Fibroblast of mammary gland (primary cell): ENCODE results near the gene CLSTN2.

ENCODE experiments used
- DNase-seq: peaks from one replicate; pipeline ENCODE4 v3.0.0-alpha.2; 2010; ENCODE audit warnings: low read depth
- H3K4me3 ChIP-seq: 2 replicates; pipeline ENCODE4 v1.5.1; 2011; ENCODE audit warnings: low read depth, mild to moderate bottlenecking, low read length, moderate library complexity; ENCODE audit not compliant: control insufficient read depth
- TF ChIP-seq, protein P1 (sequence below): conservative IDR thresholded peaks from 2 replicates; pipeline ENCODE4 v1.5.1; 2011; ENCODE audit warnings: low read depth, low read length, inconsistent platforms; ENCODE audit not compliant: control insufficient read depth, insufficient read depth

Gene CLSTN2

DNA sequence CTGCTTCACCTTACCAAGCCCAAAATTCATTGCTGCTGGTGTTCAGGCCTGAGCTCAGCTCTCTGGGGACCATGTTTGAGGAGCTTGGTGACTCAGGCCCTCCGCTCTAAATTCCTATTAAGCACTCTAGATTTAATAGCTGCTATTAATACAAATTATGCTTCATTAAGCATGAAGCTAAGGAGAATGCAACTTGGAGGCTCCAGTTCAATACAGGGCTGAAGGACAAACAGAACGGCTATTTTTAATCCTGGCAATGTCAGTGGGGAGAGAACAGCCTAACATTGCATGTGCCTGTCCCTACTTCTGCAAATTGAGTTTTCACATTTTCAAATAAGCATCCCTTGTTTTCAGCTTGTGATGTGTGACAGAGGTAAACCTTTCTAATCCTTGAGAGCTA is 662.8 kb downstream of the CLSTN2 start:
- TF ChIP-seq, protein P1, sequence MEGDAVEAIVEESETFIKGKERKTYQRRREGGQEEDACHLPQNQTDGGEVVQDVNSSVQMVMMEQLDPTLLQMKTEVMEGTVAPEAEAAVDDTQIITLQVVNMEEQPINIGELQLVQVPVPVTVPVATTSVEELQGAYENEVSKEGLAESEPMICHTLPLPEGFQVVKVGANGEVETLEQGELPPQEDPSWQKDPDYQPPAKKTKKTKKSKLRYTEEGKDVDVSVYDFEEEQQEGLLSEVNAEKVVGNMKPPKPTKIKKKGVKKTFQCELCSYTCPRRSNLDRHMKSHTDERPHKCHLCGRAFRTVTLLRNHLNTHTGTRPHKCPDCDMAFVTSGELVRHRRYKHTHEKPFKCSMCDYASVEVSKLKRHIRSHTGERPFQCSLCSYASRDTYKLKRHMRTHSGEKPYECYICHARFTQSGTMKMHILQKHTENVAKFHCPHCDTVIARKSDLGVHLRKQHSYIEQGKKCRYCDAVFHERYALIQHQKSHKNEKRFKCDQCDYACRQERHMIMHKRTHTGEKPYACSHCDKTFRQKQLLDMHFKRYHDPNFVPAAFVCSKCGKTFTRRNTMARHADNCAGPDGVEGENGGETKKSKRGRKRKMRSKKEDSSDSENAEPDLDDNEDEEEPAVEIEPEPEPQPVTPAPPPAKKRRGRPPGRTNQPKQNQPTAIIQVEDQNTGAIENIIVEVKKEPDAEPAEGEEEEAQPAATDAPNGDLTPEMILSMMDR, result no peak
- peak; percentile 32 for DNase-seq
- no peak overlapping the region for H3K4me3 ChIP-seq

DNA sequence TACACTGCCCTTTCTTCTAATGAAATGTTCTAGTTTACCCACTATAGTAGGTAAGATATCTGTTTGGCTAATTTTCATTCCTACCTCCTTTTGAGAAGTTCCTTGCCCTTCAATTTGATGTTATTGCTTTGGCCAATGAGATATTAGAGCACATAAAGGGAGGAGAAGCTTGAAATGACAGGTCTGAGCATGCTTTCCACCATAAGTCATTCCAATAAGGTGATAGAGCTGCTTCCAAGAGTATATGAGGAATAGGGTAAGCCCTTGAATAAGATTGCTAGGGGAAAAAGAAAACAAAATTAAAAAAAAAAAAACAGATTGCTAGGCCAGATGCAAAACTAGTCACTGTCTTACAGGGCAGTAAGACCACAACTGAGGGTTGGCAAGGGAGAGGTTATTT is 664.0 kb downstream of the CLSTN2 start:
- H3K4me3 ChIP-seq, result no peak overlapping the region
- TF ChIP-seq, protein P1, result no peak
- DNase-seq, result no peak

DNA sequence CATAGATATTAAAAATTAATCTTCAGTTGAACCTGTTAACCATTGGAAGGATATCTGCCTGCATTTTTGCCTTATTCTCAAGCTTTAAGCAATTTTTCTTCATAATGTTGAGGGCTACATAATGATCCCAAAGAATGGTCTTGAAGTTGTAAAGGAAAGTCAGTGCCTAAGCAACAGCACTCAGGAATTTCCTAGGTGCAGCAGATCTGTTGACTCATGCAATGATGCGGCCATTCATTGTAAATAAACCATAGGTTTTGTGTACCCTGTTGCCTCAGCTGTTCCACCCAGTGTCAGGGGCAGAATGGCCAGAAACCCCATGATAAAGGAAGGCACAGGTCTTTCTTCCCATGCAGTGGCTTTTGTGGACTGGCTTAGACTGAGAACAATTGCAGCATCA is 664.5 kb downstream of the CLSTN2 start:
- TF ChIP-seq, protein P1, result no peak
- DNase-seq, result no peak
- no peak overlapping the region for H3K4me3 ChIP-seq

DNA sequence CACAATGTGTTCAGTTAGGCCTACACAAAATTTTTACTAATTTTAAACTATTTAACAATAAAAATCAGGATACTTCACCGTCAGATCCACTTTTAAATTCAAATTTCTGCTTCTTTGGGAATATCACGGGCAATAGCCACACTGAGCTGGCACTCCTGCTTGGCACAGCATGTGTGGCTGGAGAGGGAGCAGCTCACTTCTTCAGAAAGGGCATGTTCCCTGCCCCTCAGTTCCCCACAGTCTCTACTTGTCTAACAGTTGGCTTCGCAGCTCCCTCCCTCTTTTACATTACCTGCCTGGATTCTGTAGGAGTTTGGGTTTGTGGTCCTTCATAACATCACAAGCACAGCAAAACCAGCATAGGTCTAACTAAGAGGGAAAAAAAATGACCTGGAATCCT is 666.9 kb downstream of the CLSTN2 start:
- TF ChIP-seq, protein P1, result no peak
- DNase-seq, result no peak
- H3K4me3 ChIP-seq, result no peak overlapping the region

DNA sequence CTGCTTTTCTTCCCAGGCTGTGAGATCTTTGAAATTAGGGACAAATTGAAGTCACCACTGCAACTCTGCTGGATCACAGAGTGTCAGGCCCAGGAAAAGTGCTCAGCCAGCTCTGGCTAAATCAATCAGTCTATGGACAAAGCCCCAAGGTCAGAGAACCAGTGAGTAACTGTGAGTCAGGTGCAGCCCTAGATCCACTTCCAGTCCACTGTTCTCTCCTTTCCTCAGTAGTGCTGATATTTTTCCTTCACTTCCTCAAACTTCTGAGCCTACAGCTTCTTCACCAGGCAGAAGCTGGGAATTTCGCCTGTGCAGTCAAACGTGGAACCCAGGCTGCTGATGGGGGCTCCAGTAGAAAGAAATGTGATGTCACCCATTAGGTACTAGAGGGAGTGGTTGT is 667.8 kb downstream of the CLSTN2 start:
- no peak overlapping the region for H3K4me3 ChIP-seq
- peak; percentile 19 for DNase-seq
- TF ChIP-seq, protein P1, result no peak

DNA sequence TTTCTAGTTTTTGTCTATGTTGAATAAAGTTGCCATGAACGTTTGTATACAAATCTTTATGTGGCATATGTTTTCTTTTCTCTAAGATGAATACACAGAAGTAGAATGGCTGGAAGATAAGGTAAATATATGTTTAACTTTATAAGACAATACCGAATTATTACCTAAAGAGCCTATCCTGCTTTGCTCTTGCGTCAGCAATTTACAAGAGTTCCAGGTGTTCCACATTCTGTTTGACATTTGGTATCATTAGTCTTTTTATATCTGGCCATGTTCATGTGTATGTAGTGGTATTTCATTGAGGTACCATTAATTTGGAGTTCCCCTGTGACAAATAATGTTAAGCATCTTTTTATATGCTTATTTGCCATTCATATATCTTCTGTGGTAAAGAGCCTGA is 668.8 kb downstream of the CLSTN2 start:
- DNase-seq, result no peak
- TF ChIP-seq, protein P1, result no peak
- no peak overlapping the region for H3K4me3 ChIP-seq

DNA sequence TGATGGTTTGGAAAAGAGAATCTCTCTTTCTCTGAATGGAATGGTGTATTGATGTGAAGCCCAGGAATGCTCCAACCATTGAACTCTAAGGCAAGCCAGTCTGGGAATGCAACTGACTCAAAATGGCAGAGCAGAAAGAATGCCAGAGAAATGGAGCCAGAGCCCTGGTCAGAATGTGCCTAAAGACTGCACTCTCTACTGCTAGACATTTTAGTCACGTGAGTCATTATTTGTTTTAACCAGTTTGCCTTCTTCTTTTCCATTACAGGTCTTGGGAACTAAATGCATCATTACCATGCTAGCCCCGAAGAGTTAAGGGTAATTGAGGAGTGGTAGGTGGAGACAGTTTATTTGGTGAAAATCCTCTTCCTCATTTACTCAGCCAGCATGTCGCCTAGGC is 675.6 kb downstream of the CLSTN2 start:
- no peak for DNase-seq
- TF ChIP-seq, protein P1, result no peak
- H3K4me3 ChIP-seq, result no peak overlapping the region
